LNCAP (cell line): ENCODE measurements around the gene TMEM217.

Source experiments
- CTCF ChIP-seq: fragments of 450-650 bp; IDR thresholded peaks from 2 replicates; pipeline ENCODE4 v1.5.1; 2017; ENCODE audit warnings: mild to moderate bottlenecking

Gene TMEM217

GRCh38 chr6:37299990-37300389 is 42.0 kb upstream of the TMEM217 start:
- TF ChIP-seq CTCF: no peak

- no peak for TF ChIP-seq CTCF
These were observed 41.0 kb upstream of the TMEM217 start for GRCh38 chr6:37298958-37299357.

GRCh38 chr6:37293426-37293825 is 35.5 kb upstream of the TMEM217 start:
- TF ChIP-seq CTCF: no peak

- TF ChIP-seq CTCF: no peak
These were observed 32.0 kb upstream of the TMEM217 start for GRCh38 chr6:37289931-37290330.

- TF ChIP-seq CTCF: no peak
These were observed 30.3 kb upstream of the TMEM217 start for GRCh38 chr6:37288247-37288646.

- TF ChIP-seq CTCF: no peak
These were observed 29.7 kb upstream of the TMEM217 start for GRCh38 chr6:37287519-37288157.

GRCh38 chr6:37285861-37286311 is 27.9 kb upstream of the TMEM217 start:
- no peak for TF ChIP-seq CTCF

- no peak for TF ChIP-seq CTCF
These were observed 26.8 kb upstream of the TMEM217 start for GRCh38 chr6:37284781-37285180.
